ENCODE results near the gene TXK. TPM values are rescaled to one million over a fixed set of nuclear protein-coding genes. Genes with fewer than 3 reads are reported as not detected.

The TXK gene
- total RNA-seq, 1 experiment from 2014 or later, result 1.7 TPM

GRCh38 chr4:48032721-48033120 lies 101.3 kb downstream of the TXK start:
- no peaks in the 10 kb centered on the region for H3K27me3 ChIP-seq (ENCODE audit: insufficient read depth, low read length)
- no peak overlapping the region for H3K9ac ChIP-seq (ENCODE audit: low read length)
- no peak overlapping the region for H3K4me3 ChIP-seq (replicated peaks in 1 of 2; ENCODE audit: low read depth in 1 of 2, low read length in 2 of 2)
- no peaks in the 10 kb centered on the region for H4K20me1 ChIP-seq (ENCODE audit: insufficient read depth)
- no TSS peak for BruUV-seq (replicated peaks)
- TF ChIP-seq JUND (IDR thresholded peaks at IDR 0.05) (no peak), MAX (IDR thresholded peaks at IDR 0.05) (no peak), ELF1 (IDR thresholded peaks at IDR 0.05; ENCODE audit: borderline replicate concordance, low read depth) (no peak), ATF3 (IDR thresholded peaks at IDR 0.05) (no peak), SIN3A (IDR thresholded peaks at IDR 0.05; ENCODE audit: low read depth) (no peak), SRF (IDR thresholded peaks at IDR 0.05; ENCODE audit: low read depth) (no peak), EZH2phosphoT487 (IDR thresholded peaks at IDR 0.05; ENCODE audit: borderline replicate concordance) (no peak)
- CTCF ChIA-PET, result interaction anchor here (1.4 kb wide), 1 partner anchor 9 kb away, joined by 3 read pairs; no protein-coding TSS in a partner anchor
- H3K79me2 ChIP-seq (ENCODE audit: insufficient read depth, low read length), result no peaks in the 10 kb centered on the region
- POLR2A ChIA-PET, result no interaction called here
- H3K4me1 ChIP-seq (ENCODE audit: control insufficient read depth in 1 of 2, insufficient read depth in 2 of 2, low read length in 2 of 2), result no peaks in the 10 kb centered on the region
- intact Hi-C loops (cut with micrococcal nuclease), result loop anchor here (5.0 kb wide), 1 partner anchor 55 kb away; no protein-coding TSS in a partner anchor
- RAD21 ChIA-PET (ENCODE audit: low non-redundant PET in 1 of 2, low total read pairs in 2 of 2, uncharacterized antibody in 2 of 2, unreplicated experiment in 2 of 2), result no interaction called here
- DNase-seq (ENCODE audit: low read depth, low spot score), result no peak
- H3K36me3 ChIP-seq (ENCODE audit: control insufficient read depth in 1 of 2, insufficient read depth in 2 of 2, low read length in 2 of 2), result peaks cover 0 to 3% of the 10 kb centered on the region in 2 experiments; a peak in 1 of 4 replicates
- no peaks in the 10 kb centered on the region for H3K9me3 ChIP-seq (ENCODE audit: control insufficient read depth in 1 of 2, insufficient read depth in 1 of 2, low read depth in 1 of 2, low read length in 2 of 2)
- no peak overlapping the region for H3K27ac ChIP-seq (ENCODE audit: low read depth, low read length)
- no peak for ATAC-seq
- H3K4me2 ChIP-seq (ENCODE audit: low read length), result no peak overlapping the region
- no peaks in the 10 kb centered on the region for H3K9me2 ChIP-seq (ENCODE audit: insufficient read depth)
- H2AFZ ChIP-seq (ENCODE audit: low read depth, low read length, poor library complexity, severe bottlenecking), result no peak overlapping the region

- no peaks in the 10 kb centered on the region for H3K27me3 ChIP-seq (ENCODE audit: insufficient read depth, low read length)
- H2AFZ ChIP-seq (ENCODE audit: low read depth, low read length, poor library complexity, severe bottlenecking), result no peak overlapping the region
- no peaks in the 10 kb centered on the region for H3K9me3 ChIP-seq (ENCODE audit: control insufficient read depth in 1 of 2, insufficient read depth in 1 of 2, low read depth in 1 of 2, low read length in 2 of 2)
- no peak for TF ChIP-seq TCF7L2 (IDR thresholded peaks at IDR 0.05; ENCODE audit: borderline replicate concordance, extremely low read depth, insufficient read depth, insufficient read length)
- no peak for TF ChIP-seq EZH2phosphoT487 (IDR thresholded peaks at IDR 0.05; ENCODE audit: borderline replicate concordance)
- no peaks in the 10 kb centered on the region for H3K9me2 ChIP-seq (ENCODE audit: insufficient read depth)
- no peaks in the 10 kb centered on the region for H3K79me2 ChIP-seq (ENCODE audit: insufficient read depth, low read length)
- intact Hi-C loops (cut with micrococcal nuclease), result loop anchor here (5.0 kb wide), 1 partner anchor 55 kb away; no protein-coding TSS in a partner anchor
- POLR2A ChIA-PET, result no interaction called here
- no peak overlapping the region for H3K9ac ChIP-seq (ENCODE audit: low read length)
- BruUV-seq (replicated peaks), result no TSS peak
- no peak overlapping the region for H3K4me3 ChIP-seq (replicated peaks in 1 of 2; ENCODE audit: low read depth in 1 of 2, low read length in 2 of 2)
- no peak overlapping the region for H3K27ac ChIP-seq (ENCODE audit: low read depth, low read length)
- no peak overlapping the region for H3K4me2 ChIP-seq (ENCODE audit: low read length)
- H3K36me3 ChIP-seq (ENCODE audit: control insufficient read depth in 1 of 2, insufficient read depth in 2 of 2, low read length in 2 of 2), result peaks cover 3 to 4% of the 10 kb centered on the region in 2 experiments; a peak in 1 of 4 replicates
- no peak for DNase-seq (ENCODE audit: low read depth, low spot score)
- ATAC-seq, result no peak
- RAD21 ChIA-PET (ENCODE audit: low non-redundant PET in 1 of 2, low total read pairs in 2 of 2, uncharacterized antibody in 2 of 2, unreplicated experiment in 2 of 2), result no interaction called here
- H3K4me1 ChIP-seq (ENCODE audit: control insufficient read depth in 1 of 2, insufficient read depth in 2 of 2, low read length in 2 of 2), result no peaks in the 10 kb centered on the region
- no peaks in the 10 kb centered on the region for H4K20me1 ChIP-seq (ENCODE audit: insufficient read depth)
- CTCF ChIA-PET, result interaction anchor here (1.4 kb wide), 1 partner anchor 10 kb away, joined by 3 read pairs; no protein-coding TSS in a partner anchor
Measured at GRCh38 chr4:48031802-48032525, 102.1 kb downstream of the TXK start.

Measured in HCT116 (cell line).